ENCODE data around the gene PRICKLE2.

The PRICKLE2 gene

GRCh38 chr3:64264501-64265109, 39.3 kb upstream of the PRICKLE2 start:
- DNase-seq (ENCODE audit: low read depth): no peak
- TF ChIP-seq CTCF (IDR thresholded peaks at IDR 0.05; ENCODE audit: control insufficient read depth, insufficient read depth, low read depth, low read length, missing control alignments): no peak
- H3K4me3 ChIP-seq (ENCODE audit: control insufficient read depth, low read depth, low read length): no peak overlapping the region

- DNase-seq (ENCODE audit: low read depth): no peak
- no peak for TF ChIP-seq CTCF (IDR thresholded peaks at IDR 0.05; ENCODE audit: control insufficient read depth, insufficient read depth, low read depth, low read length, missing control alignments)
- no peak overlapping the region for H3K4me3 ChIP-seq (ENCODE audit: control insufficient read depth, low read depth, low read length)
Observed at GRCh38 chr3:64262574-64263114, 37.4 kb upstream of the PRICKLE2 start.

- no peak overlapping the region for H3K4me3 ChIP-seq (ENCODE audit: control insufficient read depth, low read depth, low read length)
- TF ChIP-seq CTCF (IDR thresholded peaks at IDR 0.05; ENCODE audit: control insufficient read depth, insufficient read depth, low read depth, low read length, missing control alignments): no peak
Observed at GRCh38 chr3:64260431-64260830, 35.2 kb upstream of the PRICKLE2 start.

GRCh38 chr3:64259636-64260035, 34.4 kb upstream of the PRICKLE2 start:
- DNase-seq (ENCODE audit: low read depth): peak; percentile 16
- H3K4me3 ChIP-seq (ENCODE audit: control insufficient read depth, low read depth, low read length): no peak overlapping the region
- no peak for TF ChIP-seq CTCF (IDR thresholded peaks at IDR 0.05; ENCODE audit: control insufficient read depth, insufficient read depth, low read depth, low read length, missing control alignments)

More at GRCh38 chr3:64260431-64260830, 35.2 kb upstream of the PRICKLE2 start:
- DNase-seq (ENCODE audit: low read depth): no peak

GRCh38 chr3:64257100-64257755, 32.0 kb upstream of the PRICKLE2 start:
- no peak for DNase-seq (ENCODE audit: low read depth)
- H3K4me3 ChIP-seq (ENCODE audit: control insufficient read depth, low read depth, low read length): no peak overlapping the region
- no peak for TF ChIP-seq CTCF (IDR thresholded peaks at IDR 0.05; ENCODE audit: control insufficient read depth, insufficient read depth, low read depth, low read length, missing control alignments)

- no peak for TF ChIP-seq CTCF (IDR thresholded peaks at IDR 0.05; ENCODE audit: control insufficient read depth, insufficient read depth, low read depth, low read length, missing control alignments)
- DNase-seq (ENCODE audit: low read depth): no peak
Observed at GRCh38 chr3:64255741-64256340, 30.6 kb upstream of the PRICKLE2 start.

More at GRCh38 chr3:64255741-64256340, 30.6 kb upstream of the PRICKLE2 start:
- no peak overlapping the region for H3K4me3 ChIP-seq (ENCODE audit: control insufficient read depth, low read depth, low read length)
